Spleen (tissue), 11 donors: ENCODE measurements around the gene EHD2. TPM values are rescaled to one million over a fixed set of nuclear protein-coding genes. Genes with fewer than 3 reads are reported as not detected.

Source experiments
- DNase-seq: peaks from one replicate; pipeline ENCODE4 v3.0.0-alpha.2; 2020
- H3K27ac ChIP-seq, 8 donors: fragments of 200-600 bp; sonication (generic) in 7 of 8; 1 replicate in 4 of 8; 2 replicates in 4 of 8; pipeline versions ENCODE4 v1.5.0 to v1.8.0; 2016 to 2021; ENCODE audit warnings: inconsistent platforms in 4 of 8, mild to moderate bottlenecking in 4 of 8, moderate library complexity in 1 of 8
- H3K27me3 ChIP-seq, 7 donors: fragments of 200-600 bp; sonication (generic) in 6 of 7; replicated peaks in 1 of 7; 1 replicate in 4 of 7; 2 replicates in 3 of 7; pipeline versions ENCODE4 v1.5.0 to v1.8.0; 2016 to 2021; ENCODE audit warnings: inconsistent platforms in 3 of 7, mild to moderate bottlenecking in 1 of 7
- H3K36me3 ChIP-seq, 6 donors: fragments of 200-600 bp; sonication (generic) in 5 of 6; 1 replicate in 4 of 6; 2 replicates in 2 of 6; pipeline versions ENCODE4 v1.5.0 to v1.8.0; 2016 to 2021; ENCODE audit warnings: inconsistent platforms in 2 of 6
- H3K4me1 ChIP-seq, 6 donors: fragments of 200-600 bp; sonication (generic) in 5 of 6; 1 replicate in 3 of 6; 2 replicates in 3 of 6; pipeline versions ENCODE4 v1.5.0 to v1.8.0; 2016 to 2021; ENCODE audit warnings: inconsistent platforms in 3 of 6
- H3K4me3 ChIP-seq, 8 donors: fragments of 200-600 bp; sonication (generic) in 7 of 8; 1 replicate in 4 of 8; 2 replicates in 4 of 8; pipeline versions ENCODE4 v1.5.0 to v1.8.0; 2016 to 2021; ENCODE audit warnings: inconsistent platforms in 4 of 8, mild to moderate bottlenecking in 4 of 8, moderate library complexity in 2 of 8
- H3K9me3 ChIP-seq, 8 donors: fragments of 200-600 bp; sonication (generic) in 7 of 8; 1 replicate in 4 of 8; 2 replicates in 4 of 8; pipeline versions ENCODE4 v1.5.0 to v1.8.0; 2016 to 2021; ENCODE audit warnings: inconsistent platforms in 4 of 8
- CTCF ChIP-seq, 11 experiments: fragments of 200-600 bp in 7 of 11; fragments of 450-650 bp in 4 of 11; sonication (generic) in 4 of 11; IDR thresholded peaks in 8 of 11; conservative IDR thresholded peaks in 3 of 11; 1 replicate in 7 of 11; 2 replicates in 4 of 11; pipeline versions ENCODE4 v1.4.0 to v1.8.0; 2016 to 2021; ENCODE audit warnings: antibody characterized with exemption in 11 of 11, inconsistent platforms in 4 of 11, mild to moderate bottlenecking in 1 of 11
- POLR2A ChIP-seq, 3 donors: fragments of 450-650 bp; IDR thresholded peaks; one replicate each; pipeline ENCODE4 v1.5.1; 2017; ENCODE audit warnings: antibody characterized with exemption in 3 of 3, mild to moderate bottlenecking in 1 of 3
- POLR2AphosphoS5 ChIP-seq, 3 donors: sonication (generic); formaldehyde crosslinking; IDR thresholded peaks; one replicate each; pipeline ENCODE4 v1.5.1; 2017; ENCODE audit warnings: antibody characterized with exemption in 3 of 3
- WGBS, 5 donors: extraction: QIAGEN DNeasy Blood & Tissue Kit in 3 of 5; methylation state at CpG; one replicate each; pipeline versions ENCODE4 v1.1.5 to v1.1.7; 2013 to 2018; 5-methylcytosine and 5-hydroxymethylcytosine counted together
- intact Hi-C: fragments of 100-400 bp; cut with DNase I; formaldehyde crosslinking; loops from one replicate; pipeline ENCODE4 v1.15.0; 2023; ENCODE audit warnings: low total_unique reads
- polyA plus RNA-seq, 3 donors: library from polyadenylated mRNA; stranded (reverse); fragments of 200-250 nt; gene quantifications; one replicate each; pipeline ENCODE4 v1.2.1, GENCODE V29; 2013
- total RNA-seq, 7 donors: library from RNA; depleted of rRNA in 3 of 7; stranded (reverse); fragments of >200 nt in 3 of 7; fragmentation: NEBNext Ultra II Directional in 4 of 7; extraction: Animal tissue kit (Norgen Biotek cat#: 25700) in 4 of 7; gene quantifications; one replicate each; pipeline versions ENCODE4 v1.1.0 to v1.2.1, GENCODE V29; 2016 to 2021
- donor health status: healthy with polysubstance abuse.
- donor health status: DM: no; HTN: no; CAD: no; lungs with moderate emphysema.
- donor health status: DM: no; HTN: no; CAD: no.
- donor health status: Bipolar disorder and iron deficiency.
- donor health status: healthy.
- donor health status: DM: no; HTN: no; CAD: no.
- donor health status: DM: yes; HTN: yes; CAD: no.

EHD2 gene
- total and polyA plus RNA-seq, 10 donors: 6.9 to 87.7 (median 57.5) TPM

GRCh38 chr19:47702671-47703070 lies 10.6 kb upstream of the EHD2 start:
- TF ChIP-seq POLR2AphosphoS5 (IDR thresholded peaks at IDR 0.05) (peak in 2 of 3 donors; percentile 7 to 10), CTCF (IDR thresholded peaks at IDR 0.05 in 8 of 11, conservative IDR thresholded peaks at IDR 0.05 in 3 of 11) (no peak)
- H3K9me3 ChIP-seq: no peaks in the 10 kb centered on the region
- no peak overlapping the region for H3K27ac ChIP-seq
- H3K4me1 ChIP-seq: peaks cover 0 to 15% (median 6%) of the 10 kb centered on the region in 6 donors
- WGBS, 5 donors: 57 to 79% (median 67%) methylated on average over 12 to 18 of the region's 18 CpGs
- H3K4me3 ChIP-seq: no peak overlapping the region
- H3K27me3 ChIP-seq: peaks cover 0 to 10% (median 0%) of the 10 kb centered on the region in 7 donors
- H3K36me3 ChIP-seq: peaks cover 0 to 59% (median 45%) of the 10 kb centered on the region in 6 donors
- no peak for DNase-seq
- intact Hi-C loops: loop anchor here (10.0 kb wide), 2 partner anchors 158 to 408 kb away; no protein-coding TSS in a partner anchor

- TF ChIP-seq CTCF (IDR thresholded peaks at IDR 0.05 in 8 of 11, conservative IDR thresholded peaks at IDR 0.05 in 3 of 11): no peak
- no peak for TF ChIP-seq POLR2AphosphoS5 (IDR thresholded peaks at IDR 0.05)
- TF ChIP-seq POLR2A (IDR thresholded peaks at IDR 0.05): no peak
These were observed 9.9 kb upstream of the EHD2 start for GRCh38 chr19:47703301-47703700.

GRCh38 chr19:47704024-47704423 lies 9.2 kb upstream of the EHD2 start:
- peaks cover 0 to 6% (median 0%) of the 10 kb centered on the region in 6 donors for H3K4me1 ChIP-seq
- intact Hi-C loops: loop anchor here (10.0 kb wide), 2 partner anchors 159 to 409 kb away; no protein-coding TSS in a partner anchor
- WGBS, 5 donors: 90 to 95% (median 93%) methylated on average over 11 of the region's 11 CpGs
- H3K27me3 ChIP-seq: peaks cover 0 to 19% (median 0%) of the 10 kb centered on the region in 7 donors
- no peak for DNase-seq
- no peak overlapping the region for H3K27ac ChIP-seq
- no peak overlapping the region for H3K4me3 ChIP-seq
- peaks cover 0 to 47% (median 39%) of the 10 kb centered on the region in 6 donors for H3K36me3 ChIP-seq
- TF ChIP-seq CTCF (IDR thresholded peaks at IDR 0.05 in 8 of 11, conservative IDR thresholded peaks at IDR 0.05 in 3 of 11) (no peak), POLR2A (IDR thresholded peaks at IDR 0.05) (no peak), POLR2AphosphoS5 (IDR thresholded peaks at IDR 0.05) (no peak)
- H3K9me3 ChIP-seq: no peaks in the 10 kb centered on the region

More at GRCh38 chr19:47703301-47703700, 9.9 kb upstream of the EHD2 start:
- H3K27ac ChIP-seq: no peak overlapping the region
- H3K4me1 ChIP-seq: peaks cover 0 to 8% (median under 1%) of the 10 kb centered on the region in 6 donors
- peaks cover 0 to 55% (median 45%) of the 10 kb centered on the region in 6 donors for H3K36me3 ChIP-seq
- DNase-seq: no peak
- WGBS, 5 donors: 91 to 95% (median 91%) methylated on average over 5 of the region's 5 CpGs
- no peak overlapping the region for H3K4me3 ChIP-seq
- H3K27me3 ChIP-seq: peaks cover 0 to 15% (median 0%) of the 10 kb centered on the region in 7 donors
- intact Hi-C loops: loop anchor here (10.0 kb wide), 2 partner anchors 158 to 408 kb away; no protein-coding TSS in a partner anchor
- H3K9me3 ChIP-seq: no peaks in the 10 kb centered on the region

GRCh38 chr19:47704656-47705055 lies 8.6 kb upstream of the EHD2 start:
- Histone ChIP-seq H3K9me3 (no peaks in the 10 kb centered on the region), H3K4me1 (peaks cover 0 to 6% (median 0%) of the 10 kb centered on the region in 6 donors), H3K4me3 (no peak overlapping the region), H3K27ac (no peak overlapping the region), H3K27me3 (peaks cover 0 to 24% (median 0%) of the 10 kb centered on the region in 7 donors), H3K36me3 (peaks cover 0 to 41% (median 32%) of the 10 kb centered on the region in 6 donors)
- TF ChIP-seq POLR2A (IDR thresholded peaks at IDR 0.05): no peak
- DNase-seq: no peak
- intact Hi-C loops: loop anchor here (10.0 kb wide), 2 partner anchors 160 to 410 kb away; no protein-coding TSS in a partner anchor
- 92 to 98% (median 94%) methylated on average over 3 of the region's 3 CpGs for WGBS, 5 donors
